ENCODE results near the gene ENC1.

- TF ChIP-seq CTCF (conservative IDR thresholded peaks at IDR 0.05; ENCODE audit: low read depth, low read length) (no peak), EZH2 (IDR thresholded peaks at IDR 0.05; ENCODE audit: borderline replicate concordance, low read depth, low read length, poor library complexity, severe bottlenecking) (no peak)
These were observed 2.6 kb upstream of the ENC1 start for GRCh38 chr5:74643111-74643562.
